Activated CD4-positive, alpha-beta T cell treated with anti-CD3 and anti-CD28 coated beads, Interleukin-2, amount 50 U/mL, for 48 hours (primary cell): ENCODE data around the gene FBXO42.
"Not testable (repeated sequence)": the region's sequence is repeated elsewhere in the genome, so short reads cannot be mapped to it uniquely, and the experiment has no call there.

Experiments
- DNase-seq, 2 experiments: peaks; one replicate each; pipeline ENCODE4 v3.0.0-alpha.2; 2020

Gene FBXO42

DNA sequence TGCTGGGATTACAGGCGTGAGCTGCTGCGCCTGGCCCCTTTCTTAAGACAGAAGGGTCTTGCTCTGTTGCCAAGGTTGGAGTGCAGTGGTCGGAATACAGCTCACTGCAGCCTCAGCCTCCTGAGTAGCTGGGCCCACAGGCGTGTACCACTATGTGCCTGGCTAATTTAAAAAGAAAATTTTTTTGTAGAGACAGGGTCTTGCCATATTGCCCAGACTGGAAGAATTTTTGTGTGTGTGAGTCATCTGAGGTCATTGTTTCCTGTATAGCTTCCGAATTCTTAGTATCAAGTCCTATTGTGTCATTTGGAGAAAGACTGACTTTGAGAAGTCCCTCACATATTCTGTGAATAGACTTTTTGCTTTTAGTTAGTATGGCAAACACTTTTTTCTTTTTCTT, 19.4 kb upstream of the FBXO42 start:
- no peak for DNase-seq

DNA sequence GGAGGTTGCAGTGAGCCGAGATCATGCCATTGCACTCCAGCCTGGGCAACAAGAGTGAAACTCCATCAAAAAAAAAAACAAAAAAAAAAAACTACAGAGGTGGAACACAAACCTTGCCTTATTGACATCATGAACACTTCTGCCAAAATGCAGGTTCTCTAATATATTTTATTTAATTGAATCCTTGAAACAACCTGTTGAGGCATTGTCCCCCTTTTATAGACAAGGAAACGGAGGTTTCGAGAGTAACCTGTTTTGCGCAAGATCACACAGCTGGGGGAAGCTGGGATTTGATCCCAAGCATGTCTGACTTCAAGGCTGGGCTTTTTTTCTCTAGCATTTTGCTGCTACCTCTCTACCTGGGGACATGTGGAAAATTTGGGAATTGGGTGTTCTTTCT, 17.5 kb upstream of the FBXO42 start:
- no peak for DNase-seq

DNA sequence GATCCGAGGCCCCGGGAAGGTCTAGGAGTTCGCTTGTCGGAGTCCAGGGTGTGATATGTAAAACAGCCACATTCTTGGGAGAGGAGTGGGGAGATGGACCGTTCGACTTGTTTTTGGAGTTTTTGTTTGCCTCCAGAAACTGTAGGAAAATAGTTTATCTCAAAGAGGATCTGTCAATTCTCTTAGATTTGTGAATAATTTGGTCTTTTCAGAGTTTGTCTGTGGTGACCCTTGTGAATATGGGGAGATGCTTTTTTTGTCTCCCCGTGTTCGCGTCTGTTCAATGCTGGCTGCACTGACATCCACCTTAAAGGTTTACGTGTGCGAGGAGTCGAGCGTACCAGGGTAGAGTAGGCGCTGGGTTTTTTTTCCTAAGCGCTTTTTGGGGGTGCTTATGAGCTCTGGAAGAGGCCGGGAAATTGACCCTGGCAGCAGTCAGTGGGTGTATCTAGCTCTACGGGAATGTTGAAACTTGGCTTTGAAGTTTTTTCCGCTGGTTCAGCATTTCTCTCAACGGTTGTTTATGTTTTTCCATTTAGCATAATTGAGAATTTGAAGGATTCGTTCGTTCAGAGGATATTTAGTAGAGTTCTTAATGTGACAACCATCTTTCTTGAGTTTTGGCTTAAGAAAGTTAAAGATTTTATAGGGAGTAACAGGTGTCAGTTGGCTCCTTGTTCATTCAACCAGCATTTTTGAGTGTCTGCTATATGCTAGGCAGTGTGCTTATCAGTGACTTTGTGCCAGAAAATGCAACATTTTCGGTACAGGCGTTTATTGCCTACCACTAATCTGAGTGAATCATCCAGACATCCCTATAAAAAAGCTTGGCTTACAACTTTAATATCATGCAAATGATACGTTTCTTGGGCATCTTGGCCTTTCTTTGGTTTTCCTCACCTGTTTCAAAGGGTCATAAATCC, 15.9 kb upstream of the FBXO42 start:
- peak in 1 of 2 experiments; percentile 18 for DNase-seq

DNA sequence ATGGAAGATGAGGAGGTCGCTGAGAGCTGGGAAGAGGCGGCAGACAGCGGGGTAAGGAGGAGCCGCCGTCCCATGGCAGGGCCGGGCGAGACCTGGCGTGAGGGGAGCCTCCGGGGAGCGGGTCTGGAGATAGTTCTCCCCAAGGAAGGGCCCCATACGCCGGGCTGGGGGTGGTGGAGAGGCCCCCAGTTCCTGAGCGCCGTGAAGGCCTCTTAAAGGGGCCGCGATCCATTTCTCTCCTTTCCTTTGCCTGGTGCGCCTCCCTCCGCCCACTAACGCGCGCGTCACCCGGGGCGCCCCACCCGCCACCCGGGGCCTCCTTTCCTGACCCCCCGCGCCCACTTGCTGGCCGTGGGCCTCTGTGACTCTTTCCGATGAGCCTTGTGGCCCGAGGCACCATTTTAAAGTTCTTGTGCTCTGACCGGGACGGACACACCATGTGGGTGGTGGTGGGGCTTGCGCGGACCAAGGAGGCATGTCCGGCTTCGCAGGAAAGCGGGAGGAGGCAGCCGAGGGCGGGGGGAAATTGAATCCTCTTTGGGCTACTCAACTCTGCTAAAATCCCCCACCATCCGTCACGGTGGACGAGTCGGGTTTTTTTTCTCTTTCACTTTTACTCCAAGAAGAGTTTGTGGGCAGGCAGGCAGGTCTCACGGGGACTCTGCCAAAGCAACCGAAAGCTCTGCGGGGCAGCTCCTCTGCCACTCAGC, 15.1 kb upstream of the FBXO42 start:
- DNase-seq, result peak; percentile 85 to 88

DNA sequence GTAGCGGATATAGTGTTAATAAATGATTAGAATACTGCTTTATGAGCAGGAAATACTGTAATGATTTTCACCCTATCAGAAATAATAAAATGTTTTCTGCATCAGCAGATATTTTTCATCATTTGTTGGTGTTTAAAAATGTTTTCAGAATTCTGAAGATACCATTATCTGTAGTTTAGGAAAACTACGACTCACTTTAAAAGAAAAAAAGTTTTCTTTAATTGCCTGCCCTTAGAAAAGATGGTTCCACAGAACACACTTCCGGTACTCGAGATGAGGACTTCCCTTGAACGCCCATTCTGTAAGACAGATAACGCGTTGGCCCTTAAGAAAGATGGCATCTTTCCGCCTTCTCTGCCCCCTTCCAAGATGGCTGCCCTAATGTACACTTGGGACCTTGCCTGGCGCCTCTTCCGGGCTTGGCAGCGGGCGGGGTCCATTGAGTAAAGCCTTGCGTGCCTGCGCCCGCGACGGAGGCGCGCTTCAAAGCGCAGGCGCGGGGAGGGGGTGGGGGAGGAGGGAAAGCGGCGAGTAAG, 14.5 kb upstream of the FBXO42 start, which contains the start of gene SZRD1:
Gene SZRD1, plus strand, starts transcription at position 521 of the 536 bp plus-strand sequence. CDS start 16 bp downstream, outside the sequence.
- DNase-seq, result peak; percentile 92 to 94

DNA sequence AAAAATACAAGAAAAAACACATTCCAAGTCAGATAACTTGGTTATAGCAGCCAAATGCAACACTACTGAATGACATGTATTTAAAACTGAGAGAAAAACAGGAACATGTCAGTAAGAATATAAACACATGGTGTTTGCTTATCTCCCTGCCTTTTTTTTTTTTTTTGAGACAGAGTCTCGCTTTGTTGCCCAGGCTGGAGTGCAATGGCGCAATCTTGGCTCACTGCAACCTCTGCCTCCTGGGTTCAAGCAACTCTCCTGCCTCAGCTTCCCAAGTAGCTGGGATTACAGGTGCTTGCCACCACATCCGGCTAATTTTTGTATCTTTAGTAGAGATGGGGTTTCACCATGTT, 12.8 kb upstream of the FBXO42 start:
- not testable (repeated sequence) for DNase-seq

DNA sequence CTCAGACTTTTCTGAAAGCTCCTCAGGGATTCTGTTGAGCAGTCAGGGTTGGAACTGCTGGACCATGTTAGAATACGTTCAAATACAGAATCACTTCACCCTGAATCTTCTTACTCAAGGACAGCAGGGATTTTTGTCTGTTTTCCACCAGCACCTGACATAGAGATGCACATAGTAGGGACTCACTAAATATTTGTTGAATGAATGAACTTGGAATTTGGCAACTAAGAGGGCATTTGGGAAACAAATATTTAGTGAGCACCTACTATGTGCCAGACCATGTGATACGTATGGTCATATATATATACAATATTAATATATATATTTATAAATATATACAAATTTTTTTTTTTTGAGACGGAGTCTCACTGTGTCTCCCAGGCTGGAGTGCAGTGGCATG, 4.6 kb upstream of the FBXO42 start:
- no peak for DNase-seq

DNA sequence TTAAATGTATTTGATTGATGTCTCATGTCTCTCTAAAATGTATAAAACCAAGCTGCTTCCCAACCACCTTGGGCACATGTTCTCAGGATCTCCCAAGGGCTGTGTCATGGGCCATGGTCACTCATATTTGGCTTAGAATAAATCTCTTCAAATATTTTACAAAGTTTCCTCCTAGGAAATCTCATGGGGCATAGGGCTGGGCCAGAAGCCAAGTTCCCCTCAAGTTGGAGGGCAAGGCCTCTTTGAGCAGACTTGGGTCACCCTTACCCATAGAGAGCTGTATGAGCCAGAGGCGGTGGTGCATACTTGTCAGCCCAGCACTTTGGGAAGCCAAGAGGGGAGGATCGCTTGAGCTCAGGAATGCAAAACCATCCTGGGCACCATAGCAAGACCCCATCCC, 2.3 kb upstream of the FBXO42 start:
- DNase-seq, result no peak

DNA sequence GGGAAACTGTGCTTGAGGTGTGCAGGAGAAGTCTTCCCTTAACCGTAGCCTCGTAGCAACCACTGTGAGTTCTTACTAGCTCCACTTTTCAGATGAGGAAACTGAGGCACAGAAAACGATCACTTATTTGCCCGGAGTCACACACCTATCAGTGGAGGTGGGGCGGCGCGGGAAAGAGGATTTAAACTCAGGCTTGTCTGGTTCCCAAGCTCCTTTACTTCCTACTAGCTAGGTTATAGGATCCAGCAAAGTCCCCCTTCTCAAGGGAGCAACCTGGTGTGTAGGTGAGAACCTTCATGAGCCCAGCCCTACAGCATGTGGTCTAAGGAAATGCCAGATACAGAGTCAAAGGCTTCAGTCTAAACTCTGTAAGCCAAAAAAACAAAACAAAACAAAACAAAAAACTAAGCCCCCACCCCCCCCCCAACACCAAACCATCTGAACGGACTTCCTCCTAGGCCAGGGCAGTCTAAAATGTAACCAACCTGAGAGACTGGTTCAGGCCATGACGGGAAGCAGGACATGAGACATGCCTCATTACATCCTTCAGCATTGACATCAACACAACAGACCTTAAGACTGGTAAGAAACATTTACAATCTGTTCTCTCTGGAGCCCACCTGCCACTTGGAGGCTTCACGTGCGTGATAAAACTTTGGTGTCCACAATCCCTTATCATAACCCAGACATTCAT, 709 bp upstream of the FBXO42 start:
- DNase-seq, result no peak

DNA sequence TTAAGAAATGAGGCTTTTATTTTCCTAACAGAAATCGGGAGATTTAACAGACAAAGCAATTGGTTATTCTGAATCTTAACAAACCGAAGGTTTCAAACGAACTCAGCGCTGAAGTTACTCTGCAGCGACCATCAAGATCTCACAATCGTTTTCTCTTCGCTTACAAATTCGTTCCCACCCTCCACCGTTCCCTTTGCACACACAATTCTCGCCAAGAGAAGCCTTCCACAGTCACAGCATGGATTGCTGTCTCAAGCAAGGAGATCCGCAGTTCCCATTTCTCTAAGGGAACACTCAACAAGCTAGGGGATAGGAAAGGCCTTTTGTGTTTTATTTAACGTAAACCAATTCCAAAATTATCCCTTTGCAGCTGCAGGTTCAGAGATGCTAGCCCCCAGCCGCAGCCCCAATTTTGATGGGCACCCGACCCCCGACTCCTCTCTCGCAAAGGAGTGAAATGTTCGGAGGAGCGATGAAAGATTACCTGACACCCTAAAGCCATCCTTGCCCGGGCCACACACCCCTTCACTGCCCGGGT, 755 bp downstream of the FBXO42 start:
- DNase-seq, result peak in 1 of 2 experiments; percentile 16

DNA sequence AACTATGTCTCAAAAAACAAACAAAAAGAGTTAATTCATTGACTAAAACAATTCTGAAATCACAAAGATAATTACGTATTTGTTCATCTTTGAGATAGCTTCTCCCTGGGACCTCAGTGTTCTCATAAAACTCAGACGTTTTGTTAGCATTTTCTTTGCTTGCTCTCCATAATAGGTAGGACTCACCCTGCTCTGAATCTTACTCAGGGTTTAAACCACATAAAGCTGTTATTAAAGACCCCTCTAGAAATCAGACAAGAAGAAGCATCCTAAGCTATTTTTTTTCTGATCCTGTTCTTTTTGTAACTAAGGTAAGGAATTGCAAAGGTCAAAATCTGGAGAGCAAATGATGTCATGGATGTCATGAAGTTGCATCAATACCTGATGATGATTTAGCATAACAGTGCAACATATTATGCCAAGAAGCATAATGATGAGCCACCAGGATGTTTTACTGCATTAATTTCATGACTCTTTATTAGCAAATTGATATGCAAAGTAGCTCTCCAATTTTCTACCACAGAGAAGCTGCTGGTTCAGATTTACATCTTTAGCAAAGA, 2.4 kb downstream of the FBXO42 start:
- DNase-seq, result no peak

DNA sequence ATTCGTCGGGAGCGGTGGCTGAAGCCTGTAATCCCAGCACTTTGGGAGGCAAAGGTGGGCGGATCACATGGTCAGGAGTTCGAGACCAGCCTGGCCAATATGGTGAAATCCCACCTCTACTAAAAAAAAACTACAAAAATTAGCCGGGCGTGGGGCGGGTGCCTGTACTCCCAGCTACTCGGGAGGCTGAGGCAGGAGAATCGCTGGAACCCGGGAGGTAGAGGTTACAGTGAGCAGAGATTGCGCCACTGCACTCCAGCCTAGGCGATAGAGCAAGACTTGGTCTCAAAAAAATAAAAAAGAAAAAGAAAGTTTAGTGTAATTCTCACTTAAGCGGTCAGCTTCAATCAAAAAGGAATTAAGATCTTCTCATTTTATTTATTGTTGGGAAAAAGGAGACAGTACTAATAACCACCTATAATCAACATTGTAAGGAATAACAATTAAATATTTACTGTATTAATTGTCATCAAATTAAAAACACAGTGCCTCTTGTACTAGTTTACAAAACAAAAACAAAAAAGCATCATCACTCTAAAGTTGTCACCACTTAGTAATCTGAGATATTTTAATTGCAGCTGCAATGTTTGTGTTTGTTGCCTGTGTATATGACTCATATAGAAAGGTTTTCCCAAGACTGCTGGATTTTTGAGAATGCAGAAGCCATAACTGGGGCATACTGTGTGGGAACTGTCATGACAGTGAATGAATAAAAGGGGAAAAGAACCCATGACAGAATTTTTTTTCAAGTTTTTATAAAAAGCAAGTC, 3.7 kb downstream of the FBXO42 start:
- DNase-seq, result no peak

DNA sequence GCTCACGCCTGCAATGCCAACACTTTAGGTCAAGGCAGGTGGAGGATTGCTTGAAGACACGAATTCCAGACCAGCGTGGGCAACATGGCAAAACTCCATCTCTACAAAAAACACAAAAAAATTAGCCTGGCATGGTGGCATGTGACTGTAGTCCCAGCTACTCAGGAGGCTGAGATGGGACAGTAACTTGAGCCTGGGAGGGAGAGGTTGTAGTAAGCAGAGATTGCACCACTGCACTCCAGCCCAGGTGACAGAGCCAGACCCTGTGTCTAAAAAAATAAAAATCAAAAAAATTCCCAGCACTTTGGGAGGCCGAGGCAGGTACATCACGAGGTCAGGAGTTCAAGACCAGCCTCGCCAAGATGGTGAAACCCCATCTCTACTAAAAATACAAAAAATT, 9.0 kb downstream of the FBXO42 start:
- not testable (repeated sequence) for DNase-seq

DNA sequence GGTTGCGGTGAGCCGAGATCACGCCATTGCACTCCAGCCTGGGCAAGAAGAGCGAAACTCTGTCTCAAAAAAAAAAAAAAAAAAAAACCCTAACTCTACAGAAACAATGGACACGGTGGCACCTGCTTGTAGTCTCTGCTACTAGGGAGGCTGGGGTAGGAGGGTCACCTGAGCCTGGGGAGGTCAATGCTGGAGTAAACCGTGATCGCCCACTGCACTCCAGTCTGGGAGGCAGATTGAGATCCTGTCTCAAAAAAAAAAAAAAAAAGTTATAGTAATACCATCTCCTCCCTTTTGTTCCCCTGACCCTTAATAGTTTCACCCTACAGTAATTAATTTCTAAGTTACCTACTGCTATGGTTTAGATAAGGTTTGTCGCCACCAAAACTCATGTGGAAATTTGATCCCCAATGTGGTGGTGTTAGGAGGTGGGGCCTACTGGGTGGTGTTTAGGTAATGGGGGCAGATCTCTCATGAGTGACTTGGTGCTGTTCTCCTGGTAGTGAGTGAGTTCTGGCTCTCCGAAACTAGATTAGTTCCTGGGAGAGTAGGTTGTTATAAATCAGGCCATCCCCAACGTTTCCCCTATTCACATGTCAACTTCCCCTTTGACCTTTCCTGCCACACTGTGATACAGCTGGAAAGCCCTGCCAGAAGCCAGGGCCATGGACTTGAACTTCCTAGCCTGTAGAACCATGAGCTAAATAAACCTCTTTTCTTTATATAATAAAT, 9.8 kb downstream of the FBXO42 start:
- DNase-seq, result no peak

DNA sequence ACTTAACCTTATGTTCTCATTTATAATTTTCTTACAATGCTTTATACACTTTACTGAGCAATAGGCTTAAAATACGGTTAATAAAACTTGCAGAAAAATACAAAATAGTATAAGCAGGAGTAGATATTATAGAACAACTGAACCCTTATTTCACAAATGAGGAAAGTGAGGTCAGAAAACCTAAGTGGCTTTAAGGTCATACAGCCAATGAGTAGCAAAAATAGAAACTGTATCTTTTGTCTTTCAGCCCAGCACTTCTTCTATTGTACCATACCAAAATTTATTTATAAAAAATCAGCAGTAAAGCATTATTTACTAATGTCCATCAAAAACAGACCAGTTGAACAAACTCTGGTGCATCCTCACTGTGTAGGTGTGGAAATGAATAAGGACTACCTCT, 11.6 kb downstream of the FBXO42 start:
- no peak for DNase-seq

DNA sequence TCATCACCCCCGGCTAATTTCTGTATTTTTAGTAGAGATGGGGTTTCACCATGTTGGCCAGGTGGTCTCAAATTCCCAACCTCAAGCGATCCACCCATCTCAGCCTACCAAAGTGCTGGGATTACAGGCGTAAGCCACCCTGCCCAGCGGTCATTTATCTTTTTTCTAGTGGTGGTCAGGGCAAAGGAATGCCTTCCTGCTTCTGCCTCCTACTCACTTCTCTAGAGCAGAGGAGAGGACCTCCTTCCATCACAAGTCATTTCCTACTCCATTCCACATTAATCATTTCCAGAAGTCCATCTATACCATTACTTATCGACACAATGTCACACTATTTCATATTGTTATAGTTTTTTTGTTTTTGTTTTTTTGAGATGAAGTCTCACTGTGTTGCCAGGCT, 13.3 kb downstream of the FBXO42 start:
- DNase-seq, result no peak

DNA sequence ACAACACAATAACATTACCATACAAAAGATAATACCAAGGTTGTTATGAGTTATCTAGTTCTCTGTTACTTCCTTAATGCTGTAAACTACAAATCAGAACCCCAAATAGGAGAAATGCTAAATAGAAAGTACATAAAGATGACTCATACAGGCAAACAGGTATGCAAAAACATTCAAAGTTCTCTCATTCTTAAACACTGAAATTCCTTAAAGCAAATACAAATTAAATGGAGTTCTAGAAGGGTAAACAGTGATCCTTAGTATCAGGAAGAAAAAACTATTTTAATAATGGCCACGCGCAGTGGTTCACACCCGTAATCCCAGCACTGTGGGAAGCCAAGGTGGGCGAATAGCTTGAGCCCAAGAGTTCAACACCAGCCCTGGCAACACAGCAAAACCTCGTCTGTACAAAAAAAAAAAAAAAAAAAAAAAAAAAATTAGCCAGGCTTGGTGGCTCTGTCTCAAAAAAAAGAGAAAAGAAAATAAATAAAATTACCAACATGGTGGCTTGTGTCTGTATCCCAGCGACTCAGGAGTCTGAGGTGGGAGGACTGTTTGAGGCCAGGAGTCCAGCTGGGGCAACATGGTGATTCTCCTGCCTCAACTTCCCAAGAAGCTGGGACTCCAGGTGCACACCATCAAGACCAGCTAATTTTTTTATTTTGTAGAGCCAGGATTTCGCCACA, 17.5 kb downstream of the FBXO42 start:
- no peak for DNase-seq

DNA sequence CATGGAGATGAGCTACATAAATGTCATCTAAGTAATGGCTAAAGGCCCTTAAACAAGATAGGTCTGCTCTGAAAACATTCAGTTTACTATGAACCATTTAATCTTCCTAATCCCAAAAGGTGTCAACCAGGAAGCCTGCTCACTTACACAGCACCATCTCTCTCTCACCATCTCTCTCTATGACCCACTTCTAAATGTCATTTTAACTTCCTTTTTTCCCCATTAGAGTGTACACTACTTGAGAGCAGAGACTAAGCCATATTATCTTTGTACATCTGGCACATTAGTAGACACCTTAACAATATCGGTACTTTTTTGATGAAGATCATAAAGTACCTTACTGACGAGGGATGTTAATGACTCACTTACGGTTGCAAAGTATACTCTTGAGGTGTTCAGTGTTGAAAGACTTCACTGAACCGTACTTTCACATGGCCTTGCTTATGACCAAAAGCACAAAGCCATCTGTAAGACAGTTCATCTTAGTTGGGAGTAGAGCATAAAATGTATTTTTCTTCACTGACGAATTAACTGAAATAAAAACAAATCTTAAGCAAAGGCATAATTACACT, 25.4 kb downstream of the FBXO42 start:
- no peak for DNase-seq

DNA sequence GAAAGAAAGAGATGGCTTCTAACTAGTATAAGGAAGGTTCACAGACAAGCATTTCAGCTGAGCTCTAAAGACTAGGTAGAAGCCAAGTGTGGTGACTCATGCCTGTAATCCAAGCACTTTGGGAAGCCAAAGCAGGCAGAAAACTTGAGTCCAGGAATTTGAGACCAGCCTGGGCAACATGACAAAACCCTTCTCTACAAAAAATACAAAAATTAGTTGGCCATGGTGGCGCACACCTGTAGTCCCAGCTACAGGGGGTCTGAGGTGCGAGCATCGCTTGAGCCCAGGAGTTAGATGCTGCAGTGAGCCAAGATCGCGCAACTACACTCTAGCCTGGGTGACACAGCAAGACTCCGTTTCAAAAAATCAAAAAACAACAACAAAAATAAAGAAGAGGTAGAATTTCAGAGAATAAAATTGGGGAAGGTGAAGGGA, 27.8 kb downstream of the FBXO42 start:
- no peak for DNase-seq
